GM18870 (cell line): Measurements from ENCODE around the gene MAP6.
"Not testable (repeated sequence)": the region's sequence is repeated elsewhere in the genome, so short reads cannot be mapped to it uniquely, and the experiment has no call there.

ENCODE experiments used
- ATAC-seq: cut with Tn5 transposase; IDR thresholded peaks from one replicate; pipeline ENCODE4 v1.9.1; 2021; ENCODE audit warnings: moderate library complexity; ENCODE audit not compliant: unreplicated experiment

Gene MAP6

GRCh38 chr11:75668451-75669297, at the start of gene MAP6:
MAP6 (minus strand) TSS chr11:75669038; CDS start chr11:75668369, 669 bp downstream.
- ATAC-seq, result no peak

- no peak for ATAC-seq
These were observed 49.0 kb upstream of the MAP6 start, which contains the start of gene MOGAT2 for GRCh38 chr11:75717608-75718418. MOGAT2 (plus strand) TSS chr11:75717838; CDS start chr11:75717889, 51 bp downstream.

DNA sequence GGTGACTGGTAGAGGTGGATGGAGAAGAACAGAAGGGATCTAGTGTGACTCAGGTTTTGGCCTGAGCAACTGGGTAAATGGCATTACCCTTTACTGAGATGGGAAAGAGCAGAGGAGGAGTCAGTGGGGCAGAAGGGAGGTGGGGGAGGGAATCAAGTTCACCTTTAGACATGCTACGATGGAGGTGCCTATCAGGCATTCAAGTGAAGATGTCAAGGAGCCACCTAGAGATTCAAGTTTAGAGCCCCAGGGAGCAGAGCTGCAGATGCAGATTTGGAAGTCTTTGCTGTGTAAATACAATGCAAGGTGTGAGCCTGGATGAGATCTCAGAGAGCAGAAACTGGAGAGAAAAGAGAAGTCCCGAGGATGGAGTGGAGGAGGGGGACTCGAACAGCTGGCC, 47.8 kb upstream of the MAP6 start:
- ATAC-seq, result no peak

GRCh38 chr11:75715688-75716087, 46.9 kb upstream of the MAP6 start:
- ATAC-seq, result no peak

DNA sequence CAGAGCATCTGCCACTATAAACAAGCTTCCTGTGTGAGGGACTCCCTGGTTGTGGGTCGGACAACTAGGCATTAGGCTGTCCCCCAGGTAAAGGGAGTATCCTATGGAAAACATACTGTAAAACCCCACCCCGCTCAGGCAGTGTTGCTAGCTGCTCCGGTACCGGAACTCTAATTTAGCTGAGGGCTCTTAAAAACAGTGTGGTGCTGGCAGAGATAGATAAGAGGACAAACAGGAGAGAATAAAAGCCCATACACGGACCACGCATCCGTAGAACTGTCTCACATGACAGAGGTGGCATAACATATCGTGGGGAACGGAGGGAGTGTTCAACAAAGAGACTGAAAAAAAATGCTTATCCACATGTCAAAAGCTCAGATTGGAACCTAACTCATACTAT, 45.4 kb upstream of the MAP6 start:
- ATAC-seq, result no peak

GRCh38 chr11:75706260-75706729, 37.5 kb upstream of the MAP6 start:
- no peak for ATAC-seq

DNA sequence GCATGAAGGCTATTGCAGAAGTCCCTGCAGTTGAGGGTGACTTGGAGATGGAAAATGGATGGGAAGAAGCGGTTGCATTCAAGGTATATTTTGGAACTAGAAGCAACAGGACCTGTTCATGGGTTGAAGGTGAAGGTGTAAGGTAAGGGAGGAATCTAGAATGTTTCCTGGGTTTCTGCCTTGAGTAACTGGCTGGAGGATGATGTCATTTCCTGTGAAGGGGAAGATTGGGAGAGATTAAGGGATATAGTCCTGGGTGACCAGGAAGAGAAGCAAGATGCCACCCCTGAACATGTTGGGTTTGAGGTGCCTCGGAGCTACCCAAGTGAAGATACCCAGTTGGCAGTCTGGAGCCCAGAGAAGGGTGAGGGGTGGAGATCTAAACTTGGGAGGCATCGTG, 36.7 kb upstream of the MAP6 start:
- ATAC-seq, result no peak

GRCh38 chr11:75703695-75704237, 34.9 kb upstream of the MAP6 start:
- ATAC-seq, result no peak

GRCh38 chr11:75700940-75701339, 32.1 kb upstream of the MAP6 start:
- ATAC-seq, result no peak

GRCh38 chr11:75697906-75698581, 29.2 kb upstream of the MAP6 start:
- ATAC-seq, result no peak

DNA sequence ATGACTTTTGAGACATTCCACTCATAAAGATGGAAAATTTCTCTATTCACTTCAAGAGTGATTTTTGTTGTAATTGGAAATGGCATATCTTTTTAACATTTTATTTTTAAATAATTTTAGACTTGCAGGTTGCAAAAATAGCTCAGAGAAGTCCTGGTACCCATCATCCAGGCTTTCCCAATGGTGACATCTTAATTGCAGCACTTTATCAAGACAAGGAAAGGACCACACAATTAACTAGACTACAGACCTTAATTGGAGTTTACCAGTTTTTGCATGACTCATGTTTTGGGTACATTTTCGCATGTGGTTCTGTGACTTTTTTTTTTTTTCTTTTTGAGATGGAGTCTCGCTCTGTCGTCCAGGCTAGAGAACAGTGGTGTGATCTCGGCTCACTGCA, 23.0 kb upstream of the MAP6 start:
- ATAC-seq, result no peak

GRCh38 chr11:75689863-75690609, 21.2 kb upstream of the MAP6 start:
- ATAC-seq, result peak; percentile 86

GRCh38 chr11:75683856-75684255, 15.0 kb upstream of the MAP6 start:
- ATAC-seq, result not testable (repeated sequence)

DNA sequence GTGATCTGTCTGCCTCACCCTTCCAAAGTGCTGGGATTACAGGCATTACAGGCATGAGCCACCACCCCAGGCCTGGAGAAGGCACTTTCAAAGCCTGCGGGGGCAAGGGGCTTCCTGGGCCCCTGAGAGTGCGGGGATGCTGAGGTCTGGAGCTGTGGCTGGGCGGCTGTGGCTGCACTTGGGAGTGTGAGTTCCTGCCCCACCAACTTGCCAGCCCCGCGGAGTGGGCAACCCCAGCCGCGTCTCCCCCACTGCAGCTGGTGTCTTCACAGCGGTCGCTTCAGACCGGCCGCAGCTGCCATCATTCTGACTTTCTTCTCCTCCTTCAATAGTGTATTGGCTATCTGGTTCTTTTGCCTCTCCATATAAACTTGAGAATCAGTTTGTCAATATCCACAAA, 10.7 kb upstream of the MAP6 start:
- ATAC-seq, result no peak

DNA sequence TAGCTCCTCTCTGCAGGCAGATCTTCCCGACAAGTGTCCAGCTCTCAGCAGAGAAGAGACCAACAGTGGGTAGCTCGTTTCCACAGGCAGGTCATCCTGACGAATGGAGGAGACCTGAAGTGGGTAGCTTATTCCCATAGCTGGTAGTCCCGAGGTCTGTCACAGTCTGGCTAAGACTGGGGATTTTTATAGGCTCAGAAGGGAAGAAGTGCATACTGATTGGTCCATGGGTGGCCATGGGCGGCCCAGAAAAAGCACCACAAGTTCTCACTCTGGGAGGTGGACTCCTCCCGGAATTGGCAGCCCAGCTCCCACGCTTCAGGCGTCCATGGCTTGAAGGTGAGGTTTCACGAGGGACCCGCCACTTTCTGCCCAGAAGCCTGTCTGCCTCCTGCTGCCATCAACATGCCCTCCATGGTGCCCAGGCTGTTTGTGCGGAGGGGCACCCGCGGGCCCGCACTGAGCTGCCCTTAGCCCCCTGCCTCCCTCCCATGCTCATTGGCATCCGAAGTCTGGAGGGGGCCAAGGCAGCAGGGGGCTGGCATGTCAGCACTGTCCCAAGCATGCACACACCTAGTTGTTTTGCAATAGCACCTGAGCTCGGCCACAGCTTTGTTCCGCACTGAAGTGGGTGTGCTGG, 9.9 kb upstream of the MAP6 start:
- ATAC-seq, result no peak

- no peak for ATAC-seq
These were observed 9.1 kb upstream of the MAP6 start for GRCh38 chr11:75677909-75678308.

GRCh38 chr11:75677275-75677674, 8.4 kb upstream of the MAP6 start:
- no peak for ATAC-seq

DNA sequence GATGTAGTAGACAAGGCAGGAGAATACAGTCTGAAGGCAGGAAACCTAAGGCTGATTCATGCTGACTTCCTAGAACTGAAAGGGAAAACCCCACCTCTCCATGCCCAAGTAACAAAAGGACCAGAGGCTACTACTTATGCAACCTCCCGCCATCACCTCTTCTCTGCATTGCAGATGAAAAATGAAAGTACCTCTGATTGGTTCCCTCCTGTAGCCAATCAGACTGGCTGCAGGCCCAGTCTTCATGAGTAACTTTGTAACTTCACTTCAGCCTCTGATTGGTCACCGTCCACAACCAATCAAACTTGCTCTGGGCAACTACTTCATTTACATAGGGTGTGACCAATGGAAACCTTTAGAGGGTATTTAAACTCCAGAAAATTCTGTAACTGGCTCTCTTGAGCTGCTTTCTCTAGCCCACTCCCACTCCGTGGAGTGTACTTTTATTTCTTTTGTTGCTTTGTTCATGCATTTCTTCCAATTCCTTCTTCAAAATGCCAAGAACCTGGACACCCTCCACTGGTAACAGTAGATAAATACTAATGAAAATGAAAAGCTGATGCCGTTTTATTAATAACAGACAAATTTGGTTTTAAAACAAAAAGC, 5.2 kb upstream of the MAP6 start:
- no peak for ATAC-seq

DNA sequence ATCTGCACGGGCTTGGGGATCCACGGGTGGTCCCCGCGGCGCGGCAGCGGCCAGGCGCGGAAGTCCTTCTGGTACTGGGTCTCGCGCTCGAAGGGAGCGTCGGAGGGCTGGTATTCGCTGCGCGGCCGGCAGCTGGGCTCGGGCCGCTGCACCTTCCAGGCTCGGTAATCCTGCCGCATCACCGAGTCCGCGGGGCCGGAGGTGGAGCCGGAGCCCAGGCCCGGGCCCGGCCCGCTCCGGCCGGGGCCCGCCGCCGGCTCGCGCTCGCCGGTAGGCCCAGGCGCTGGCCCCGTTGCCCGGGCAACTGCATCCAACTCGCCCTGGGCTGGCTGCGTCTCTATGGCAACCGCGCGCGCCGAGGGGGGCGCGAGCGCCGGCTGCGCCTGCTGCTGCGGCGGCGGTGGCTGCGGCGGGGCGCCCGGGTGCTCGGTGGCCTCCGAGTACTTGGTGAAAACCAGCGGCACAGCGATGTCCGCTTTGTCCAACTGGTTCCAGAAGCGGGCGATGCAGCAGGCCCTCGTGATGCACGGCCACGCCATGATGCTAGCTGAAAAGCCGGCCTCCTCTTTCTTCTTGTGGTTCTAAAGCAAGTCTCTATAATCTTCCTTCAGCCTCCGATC, 897 bp downstream of the MAP6 start:
- ATAC-seq, result no peak
